Subcutaneous adipose tissue (tissue), 4 donors: Measurements from ENCODE around the gene SLC39A10. TPM values are rescaled to one million over a fixed set of nuclear protein-coding genes. Genes with fewer than 3 reads are reported as not detected.

ENCODE experiments used
- total RNA-seq, 4 donors: library from RNA; depleted of rRNA; stranded (reverse); fragments of >200 nt; gene quantifications; one replicate each; pipeline ENCODE4 v1.1.0, GENCODE V29; 2016
- TF ChIP-seq, protein P1 (sequence below): fragments of 450-650 bp; IDR thresholded peaks from one replicate; pipeline ENCODE4 v1.5.1; 2016; ENCODE audit warnings: low read depth, mild to moderate bottlenecking, control low read depth, antibody characterized with exemption, moderate library complexity

Gene SLC39A10
- total RNA-seq, 4 donors from 2014 or later: 13.4 to 24.0 (median 21.0) TPM

DNA sequence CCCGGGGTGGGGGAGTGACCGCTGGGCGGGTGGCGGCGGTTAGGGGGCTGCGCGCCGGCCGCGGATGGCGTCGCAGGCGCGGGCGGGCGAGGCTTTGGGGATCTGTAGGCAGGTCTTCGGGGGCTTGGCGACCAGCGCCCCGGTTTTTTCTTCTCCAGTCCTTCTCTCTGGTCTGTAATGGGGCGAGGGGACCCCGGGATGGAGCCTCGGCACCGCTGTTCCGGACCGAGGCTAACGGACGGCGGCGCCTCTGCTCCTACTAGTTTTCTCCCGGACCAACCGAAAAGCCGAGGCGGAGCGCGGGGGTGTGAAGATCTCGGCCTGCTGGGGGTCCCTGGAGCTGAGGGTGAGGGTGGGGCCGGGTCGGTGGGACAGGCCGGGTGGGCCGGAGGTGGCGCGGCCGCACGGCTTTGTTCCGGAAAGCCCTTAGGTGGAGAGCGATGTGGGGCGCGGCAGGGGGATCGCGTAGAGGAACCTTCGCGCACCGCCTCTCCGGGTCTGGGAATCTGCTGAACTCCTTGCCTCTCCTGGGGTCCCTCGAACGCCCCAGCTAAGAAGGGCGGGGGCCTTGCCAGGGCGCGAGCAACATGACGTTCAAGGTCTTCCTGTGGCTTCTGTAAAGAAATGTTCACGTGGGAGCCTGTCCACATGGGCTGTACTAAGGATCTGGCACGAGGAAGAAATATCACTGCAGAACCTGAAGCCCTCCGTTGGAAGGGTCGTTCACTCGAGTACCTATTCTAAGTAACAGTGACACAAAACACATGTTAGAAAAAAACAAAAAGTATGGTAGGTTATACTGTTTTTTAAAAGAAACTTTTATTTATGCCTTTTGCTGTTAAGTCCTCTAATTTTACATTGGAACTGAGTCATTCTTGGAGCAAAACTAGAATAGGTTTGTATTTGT is 861 bp downstream of the SLC39A10 start:
- TF ChIP-seq, protein P1, sequence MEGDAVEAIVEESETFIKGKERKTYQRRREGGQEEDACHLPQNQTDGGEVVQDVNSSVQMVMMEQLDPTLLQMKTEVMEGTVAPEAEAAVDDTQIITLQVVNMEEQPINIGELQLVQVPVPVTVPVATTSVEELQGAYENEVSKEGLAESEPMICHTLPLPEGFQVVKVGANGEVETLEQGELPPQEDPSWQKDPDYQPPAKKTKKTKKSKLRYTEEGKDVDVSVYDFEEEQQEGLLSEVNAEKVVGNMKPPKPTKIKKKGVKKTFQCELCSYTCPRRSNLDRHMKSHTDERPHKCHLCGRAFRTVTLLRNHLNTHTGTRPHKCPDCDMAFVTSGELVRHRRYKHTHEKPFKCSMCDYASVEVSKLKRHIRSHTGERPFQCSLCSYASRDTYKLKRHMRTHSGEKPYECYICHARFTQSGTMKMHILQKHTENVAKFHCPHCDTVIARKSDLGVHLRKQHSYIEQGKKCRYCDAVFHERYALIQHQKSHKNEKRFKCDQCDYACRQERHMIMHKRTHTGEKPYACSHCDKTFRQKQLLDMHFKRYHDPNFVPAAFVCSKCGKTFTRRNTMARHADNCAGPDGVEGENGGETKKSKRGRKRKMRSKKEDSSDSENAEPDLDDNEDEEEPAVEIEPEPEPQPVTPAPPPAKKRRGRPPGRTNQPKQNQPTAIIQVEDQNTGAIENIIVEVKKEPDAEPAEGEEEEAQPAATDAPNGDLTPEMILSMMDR: no peak

DNA sequence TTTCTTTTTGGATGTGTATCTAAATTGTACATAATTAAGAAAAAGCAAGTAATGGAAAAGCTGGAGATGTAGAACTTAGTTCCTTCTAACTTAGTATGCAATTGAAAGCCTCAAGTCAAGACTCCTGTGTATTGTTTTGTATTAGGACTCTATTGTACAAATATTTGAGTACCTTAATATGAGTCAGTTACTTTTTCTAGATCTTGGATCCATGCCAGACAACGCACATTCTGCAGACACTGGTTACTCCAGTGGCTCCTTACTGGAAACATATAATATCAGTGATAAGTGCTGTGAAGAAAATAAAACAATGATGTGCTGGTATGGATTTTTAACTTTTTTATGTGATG is 1.5 kb downstream of the SLC39A10 start:
- TF ChIP-seq, protein P1: no peak

DNA sequence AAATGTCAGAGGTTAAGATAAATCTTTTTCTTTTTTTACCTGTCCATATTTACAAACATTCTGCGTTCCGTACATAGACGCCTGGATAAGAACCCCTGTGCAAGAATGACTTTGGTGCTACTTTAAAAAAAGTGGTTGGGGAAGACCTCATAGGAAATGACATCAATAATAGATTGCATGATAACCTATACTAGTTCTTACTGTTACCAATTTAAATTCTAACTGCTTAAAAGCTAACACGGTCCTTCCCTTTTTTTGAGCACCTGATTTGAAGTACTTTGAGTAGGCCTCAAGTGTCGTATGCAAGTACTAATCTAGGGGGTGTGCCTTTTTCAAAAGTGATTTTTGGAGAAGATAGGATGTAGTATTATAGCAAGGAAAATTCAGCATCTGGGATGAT is 2.1 kb downstream of the SLC39A10 start:
- TF ChIP-seq, protein P1: no peak

- TF ChIP-seq, protein P1: no peak
Observed at GRCh38 chr2:195659982-195660890, 3.2 kb downstream of the SLC39A10 start.

- TF ChIP-seq, protein P1: no peak
Observed at GRCh38 chr2:195662138-195662537, 5.1 kb downstream of the SLC39A10 start.

GRCh38 chr2:195663007-195663406 is 6.0 kb downstream of the SLC39A10 start:
- TF ChIP-seq, protein P1: no peak

GRCh38 chr2:195664528-195664927 is 7.5 kb downstream of the SLC39A10 start:
- TF ChIP-seq, protein P1: no peak
